NCI-H1694 treated with DMSO at 0.1 percent for 48 hours (cell line): Measurements from ENCODE around the gene GMIP.
"Not testable (repeated sequence)": the region's sequence is repeated elsewhere in the genome, so short reads cannot be mapped to it uniquely, and the experiment has no call there.

Experiments used
- DNase-seq: peaks from one replicate; lab custom pipeline; 2025; lab: John Stamatoyannopoulos, UW

The GMIP gene

GRCh38 chr19:19606686-19607085 is 36.8 kb downstream of the GMIP start:
- DNase-seq: not testable (repeated sequence)

GRCh38 chr19:19606021-19606420 is 37.4 kb downstream of the GMIP start:
- peak; percentile 86 for DNase-seq

- DNase-seq: no peak
Observed at GRCh38 chr19:19602713-19603324, 40.6 kb downstream of the GMIP start.

GRCh38 chr19:19602136-19602712 is 41.2 kb downstream of the GMIP start:
- no peak for DNase-seq

- DNase-seq: no peak
Observed at GRCh38 chr19:19600793-19601330, 42.6 kb downstream of the GMIP start.

GRCh38 chr19:19598728-19599451 is 44.6 kb downstream of the GMIP start:
- DNase-seq: not testable (repeated sequence)

GRCh38 chr19:19597809-19598306 is 45.6 kb downstream of the GMIP start:
- DNase-seq: no peak

GRCh38 chr19:19595171-19595701 is 48.2 kb downstream of the GMIP start:
- DNase-seq: peak; percentile 18

GRCh38 chr19:19594381-19594780 is 49.1 kb downstream of the GMIP start:
- DNase-seq: peak; percentile 94

- no peak for DNase-seq
Observed at GRCh38 chr19:19592690-19593089, 50.8 kb downstream of the GMIP start.

- peak; percentile 58 for DNase-seq
Observed at GRCh38 chr19:19591133-19591825, 52.2 kb downstream of the GMIP start.

- DNase-seq: no peak
Observed at GRCh38 chr19:19588546-19588945, 54.9 kb downstream of the GMIP start.

- DNase-seq: peak; percentile 94
Observed at GRCh38 chr19:19587771-19588170, 55.7 kb downstream of the GMIP start.

GRCh38 chr19:19584356-19584755 is 59.1 kb downstream of the GMIP start:
- no peak for DNase-seq

- no peak for DNase-seq
Observed at GRCh38 chr19:19582471-19582870, 61.0 kb downstream of the GMIP start.

GRCh38 chr19:19581391-19581790 is 62.1 kb downstream of the GMIP start:
- DNase-seq: no peak

GRCh38 chr19:19580418-19580817 is 63.0 kb downstream of the GMIP start:
- DNase-seq: no peak

GRCh38 chr19:19579533-19580361 is 63.7 kb downstream of the GMIP start:
- DNase-seq: no peak
